AG09319 (cell line): ENCODE measurements around the gene EYS.

ENCODE experiments used
- DNase-seq: peaks from one replicate; pipeline ENCODE4 v3.0.0-alpha.2; 2010; ENCODE audit warnings: low read depth; ENCODE audit errors: extremely low read depth
- TF ChIP-seq, protein P1 (sequence below): IDR thresholded peaks from 2 replicates; pipeline ENCODE4 v1.5.1; 2011; ENCODE audit warnings: low read depth, mild to moderate bottlenecking, inconsistent platforms, low read length, moderate library complexity

The EYS gene

GRCh38 chr6:65707126-65707826 is at the start of gene EYS:
EYS (minus strand) TSS chr6:65707226; CDS start chr6:65495410, 211,816 bp downstream.
- no peak for DNase-seq
- TF ChIP-seq, protein P1, sequence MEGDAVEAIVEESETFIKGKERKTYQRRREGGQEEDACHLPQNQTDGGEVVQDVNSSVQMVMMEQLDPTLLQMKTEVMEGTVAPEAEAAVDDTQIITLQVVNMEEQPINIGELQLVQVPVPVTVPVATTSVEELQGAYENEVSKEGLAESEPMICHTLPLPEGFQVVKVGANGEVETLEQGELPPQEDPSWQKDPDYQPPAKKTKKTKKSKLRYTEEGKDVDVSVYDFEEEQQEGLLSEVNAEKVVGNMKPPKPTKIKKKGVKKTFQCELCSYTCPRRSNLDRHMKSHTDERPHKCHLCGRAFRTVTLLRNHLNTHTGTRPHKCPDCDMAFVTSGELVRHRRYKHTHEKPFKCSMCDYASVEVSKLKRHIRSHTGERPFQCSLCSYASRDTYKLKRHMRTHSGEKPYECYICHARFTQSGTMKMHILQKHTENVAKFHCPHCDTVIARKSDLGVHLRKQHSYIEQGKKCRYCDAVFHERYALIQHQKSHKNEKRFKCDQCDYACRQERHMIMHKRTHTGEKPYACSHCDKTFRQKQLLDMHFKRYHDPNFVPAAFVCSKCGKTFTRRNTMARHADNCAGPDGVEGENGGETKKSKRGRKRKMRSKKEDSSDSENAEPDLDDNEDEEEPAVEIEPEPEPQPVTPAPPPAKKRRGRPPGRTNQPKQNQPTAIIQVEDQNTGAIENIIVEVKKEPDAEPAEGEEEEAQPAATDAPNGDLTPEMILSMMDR, result no peak

GRCh38 chr6:65746302-65746701 is 39.3 kb upstream of the EYS start:
- TF ChIP-seq, protein P1, result no peak
- no peak for DNase-seq

- no peak for DNase-seq
- TF ChIP-seq, protein P1, result no peak
Measured at GRCh38 chr6:65745614-65746013, 38.6 kb upstream of the EYS start.

GRCh38 chr6:65728879-65729479 is 22.0 kb upstream of the EYS start:
- no peak for DNase-seq
- TF ChIP-seq, protein P1, result no peak

DNA sequence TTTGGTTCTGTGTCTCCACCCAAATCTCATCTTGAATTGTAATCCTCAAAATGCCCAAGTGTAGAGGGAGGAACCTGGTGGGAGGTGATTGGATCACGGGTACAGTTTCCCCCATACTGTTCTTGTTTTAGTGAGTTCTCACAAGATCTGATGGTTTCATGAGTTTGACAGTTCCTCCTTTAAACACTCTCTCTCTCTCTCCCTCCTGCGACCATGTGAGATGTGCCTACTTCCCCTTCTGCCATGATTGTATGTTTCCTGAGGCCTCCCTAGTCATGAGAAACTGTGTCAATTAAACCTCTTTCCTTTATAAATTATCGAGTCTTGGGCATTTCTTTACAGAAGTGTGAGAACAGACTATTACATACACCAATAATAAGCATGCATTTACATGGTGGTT is 12.1 kb upstream of the EYS start:
- TF ChIP-seq, protein P1, result no peak
- no peak for DNase-seq

DNA sequence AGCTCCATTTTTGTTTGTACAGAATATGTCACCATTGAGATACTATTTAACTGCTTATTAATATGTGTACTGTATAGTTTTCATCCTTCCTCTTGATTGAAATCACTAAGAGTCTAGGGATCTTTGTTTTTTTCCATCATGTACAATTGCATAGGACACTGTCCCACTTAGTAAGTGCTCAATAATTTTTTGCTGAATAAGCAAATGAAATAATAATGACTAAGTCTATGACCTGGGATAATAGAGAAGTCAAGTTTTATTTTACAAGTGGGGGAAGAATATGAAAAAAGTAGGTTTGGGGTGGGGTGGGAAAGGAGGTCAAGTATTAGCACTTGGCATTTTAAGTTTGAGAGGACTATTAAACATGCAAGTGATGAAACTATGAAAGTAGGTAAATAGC is 4.5 kb upstream of the EYS start:
- no peak for DNase-seq
- TF ChIP-seq, protein P1, result no peak

DNA sequence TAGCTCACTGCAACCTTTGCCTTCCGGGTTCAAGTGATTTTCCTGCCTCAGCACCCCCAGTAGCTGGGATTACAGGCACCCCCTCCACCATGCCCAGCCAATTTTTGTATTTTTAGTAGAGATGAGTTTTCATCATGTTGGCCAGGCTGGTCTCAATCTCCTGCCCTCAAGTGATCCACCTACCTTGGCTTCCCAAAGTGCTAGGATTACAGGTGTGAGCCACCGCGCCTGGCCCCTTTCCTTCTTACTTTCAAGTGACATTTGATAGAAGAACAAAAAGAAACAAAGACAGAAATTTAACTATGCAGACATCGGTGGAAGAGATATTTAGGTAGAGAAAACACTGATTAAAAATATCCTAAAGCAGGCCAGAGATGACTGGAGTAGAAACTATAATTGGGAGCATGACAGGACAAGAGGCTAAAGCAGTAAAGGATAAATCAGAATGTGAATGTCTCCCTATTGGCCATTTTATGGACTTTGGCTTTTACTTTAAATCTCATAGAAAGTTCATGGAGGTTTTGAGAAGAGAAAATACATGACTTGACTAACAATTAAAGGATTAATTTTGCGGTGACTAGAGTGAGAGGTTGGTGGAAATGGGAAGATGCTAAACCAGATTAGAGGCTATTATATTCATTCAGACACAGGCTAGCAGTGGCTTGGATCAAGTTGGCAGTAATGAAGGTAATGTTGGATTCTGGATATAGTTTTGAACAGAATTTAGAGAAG is 2.2 kb upstream of the EYS start:
- TF ChIP-seq, protein P1, result no peak

More for the DNA sequence above, 2.2 kb upstream of the EYS start:
- DNase-seq, result no peak
